Smooth muscle cell of the umbilical artery (primary cell): ENCODE results near the gene ISCA1. TPM values are rescaled to one million over a fixed set of nuclear protein-coding genes. Genes with fewer than 3 reads are reported as not detected.

ENCODE experiments used
- total RNA-seq: library from RNA; depleted of rRNA; stranded (reverse); fragments of >200 nt; gene quantifications from 2 replicates; pipeline ENCODE4 v1.2.3, GENCODE V29; 2014

ISCA1 gene
- total RNA-seq: 18.9 and 26.1 TPM in 2 replicates

GRCh38 chr9:86282077-86282978 is at the start of gene ISCA1:
Gene ISCA1, minus strand, starts transcription at chr9:86282538. Its CDS starts 80 bp downstream, at chr9:86282458.

DNA sequence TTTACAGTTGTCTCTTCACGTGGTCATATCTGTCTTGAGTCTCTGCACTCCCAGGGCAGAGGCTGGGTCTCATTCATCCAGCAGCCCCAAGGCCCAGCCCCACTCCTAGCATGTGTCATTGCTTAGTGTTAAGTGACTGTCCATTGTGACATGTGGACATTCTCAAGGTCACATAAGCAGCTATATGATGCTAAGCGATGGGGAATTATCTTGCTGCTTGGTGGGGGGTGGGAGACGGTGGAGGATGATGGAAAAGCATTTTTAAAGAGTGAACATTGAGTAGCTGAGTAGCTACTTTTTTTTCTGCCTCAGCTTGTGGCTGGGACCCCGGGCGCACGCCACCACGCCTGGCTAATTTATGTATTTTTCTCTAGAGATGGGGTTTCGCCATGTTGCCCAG is 22.8 kb downstream of the ISCA1 start, which contains the start of gene C9orf153:
C9orf153 (minus strand) TSS at position 101 of the 400 bp plus-strand sequence. CDS start 30,054 bp downstream, outside the sequence.

Other genes starting within 250 kb of the ISCA1 start
- 106 and 140 TPM in 2 replicates for gene GOLM1, start 183.0 kb downstream of the ISCA1 start, total RNA-seq
- 0.30 and 1.1 TPM in 2 replicates for gene C9orf153, start 22.9 kb downstream of the ISCA1 start, total RNA-seq
- gene TUT7, start 71.9 kb upstream of the ISCA1 start, total RNA-seq: 43.7 and 51.8 TPM in 2 replicates